ENCODE measurements around the gene SCYL3. TPM values are rescaled to one million over a fixed set of nuclear protein-coding genes. Genes with fewer than 3 reads are reported as not detected.

Gene SCYL3
- total and polyA plus RNA-seq, 2 donors (not counting 1 experiment from before 2014, with no cell fraction given), result 7.2 to 11.7 TPM

GRCh38 chr1:169925505-169926482 is 32.1 kb upstream of the SCYL3 start:
- no peaks in the 10 kb centered on the region for H3K4me1 ChIP-seq (ENCODE audit: control insufficient read depth, extremely low read depth, insufficient read depth, low read length)
- peak in 1 of 2 donors; percentile 23 for DNase-seq (ENCODE audit: low read depth in 2 of 2)
- H3K9ac ChIP-seq (ENCODE audit: insufficient read depth, low read length), result no peak overlapping the region
- H3K27ac ChIP-seq (ENCODE audit: insufficient read depth, low read length), result no peak overlapping the region
- H3K9me3 ChIP-seq (ENCODE audit: control insufficient read depth, insufficient read depth, low read depth, low read length), result no peaks in the 10 kb centered on the region
- H3K27me3 ChIP-seq (ENCODE audit: control insufficient read depth, insufficient read depth, low read length), result no peaks in the 10 kb centered on the region
- no peak overlapping the region for H3K4me3 ChIP-seq (replicated peaks in 1 of 4; ENCODE audit: control extremely low read depth in 1 of 4, insufficient read depth in 1 of 4, low read depth in 3 of 4, low read length in 4 of 4)
- no peaks in the 10 kb centered on the region for H3K79me2 ChIP-seq (ENCODE audit: control insufficient read depth, insufficient read depth, low read length)
- H2AFZ ChIP-seq (ENCODE audit: low read length), result no peak overlapping the region
- TF ChIP-seq EZH2 (IDR thresholded peaks at IDR 0.05; ENCODE audit: low read length, missing control alignments) (no peak), CTCF (conservative IDR thresholded peaks at IDR 0.05 in 1 of 2, IDR thresholded peaks at IDR 0.05 in 1 of 2; ENCODE audit: low read depth in 1 of 2, low read length in 2 of 2) (no peak)
- H3K36me3 ChIP-seq (ENCODE audit: control insufficient read depth, insufficient read depth, low read length), result no peaks in the 10 kb centered on the region
- no peak overlapping the region for H3K4me2 ChIP-seq (ENCODE audit: extremely low read depth, insufficient read depth, low read length)
- H4K20me1 ChIP-seq (ENCODE audit: control insufficient read depth, extremely low read depth, insufficient read depth, low read length), result no peaks in the 10 kb centered on the region

- H3K9me3 ChIP-seq (ENCODE audit: control insufficient read depth, insufficient read depth, low read depth, low read length), result no peaks in the 10 kb centered on the region
- no peaks in the 10 kb centered on the region for H4K20me1 ChIP-seq (ENCODE audit: control insufficient read depth, extremely low read depth, insufficient read depth, low read length)
- no peaks in the 10 kb centered on the region for H3K79me2 ChIP-seq (ENCODE audit: control insufficient read depth, insufficient read depth, low read length)
- no peak overlapping the region for H3K9ac ChIP-seq (ENCODE audit: insufficient read depth, low read length)
- no peak for TF ChIP-seq CTCF (conservative IDR thresholded peaks at IDR 0.05 in 1 of 2, IDR thresholded peaks at IDR 0.05 in 1 of 2; ENCODE audit: low read depth in 1 of 2, low read length in 2 of 2)
- TF ChIP-seq EZH2 (IDR thresholded peaks at IDR 0.05; ENCODE audit: low read length, missing control alignments), result no peak
- no peaks in the 10 kb centered on the region for H3K4me1 ChIP-seq (ENCODE audit: control insufficient read depth, extremely low read depth, insufficient read depth, low read length)
- H3K36me3 ChIP-seq (ENCODE audit: control insufficient read depth, insufficient read depth, low read length), result no peaks in the 10 kb centered on the region
- no peak overlapping the region for H3K4me2 ChIP-seq (ENCODE audit: extremely low read depth, insufficient read depth, low read length)
- no peak overlapping the region for H3K4me3 ChIP-seq (replicated peaks in 1 of 4; ENCODE audit: control extremely low read depth in 1 of 4, insufficient read depth in 1 of 4, low read depth in 3 of 4, low read length in 4 of 4)
- H3K27ac ChIP-seq (ENCODE audit: insufficient read depth, low read length), result no peak overlapping the region
- no peaks in the 10 kb centered on the region for H3K27me3 ChIP-seq (ENCODE audit: control insufficient read depth, insufficient read depth, low read length)
- DNase-seq (ENCODE audit: low read depth in 2 of 2), result no peak
- no peak overlapping the region for H2AFZ ChIP-seq (ENCODE audit: low read length)
These were observed 31.1 kb upstream of the SCYL3 start for GRCh38 chr1:169924829-169925228.

GRCh38 chr1:169924063-169924462 is 30.4 kb upstream of the SCYL3 start:
- Histone ChIP-seq H3K4me1 (ENCODE audit: control insufficient read depth, extremely low read depth, insufficient read depth, low read length) (no peaks in the 10 kb centered on the region), H3K27ac (ENCODE audit: insufficient read depth, low read length) (no peak overlapping the region), H2AFZ (ENCODE audit: low read length) (no peak overlapping the region), H4K20me1 (ENCODE audit: control insufficient read depth, extremely low read depth, insufficient read depth, low read length) (no peaks in the 10 kb centered on the region), H3K4me3 (replicated peaks in 1 of 4; ENCODE audit: control extremely low read depth in 1 of 4, insufficient read depth in 1 of 4, low read depth in 3 of 4, low read length in 4 of 4) (no peak overlapping the region), H3K4me2 (ENCODE audit: extremely low read depth, insufficient read depth, low read length) (no peak overlapping the region), H3K9ac (ENCODE audit: insufficient read depth, low read length) (no peak overlapping the region), H3K27me3 (ENCODE audit: control insufficient read depth, insufficient read depth, low read length) (no peaks in the 10 kb centered on the region), H3K9me3 (ENCODE audit: control insufficient read depth, insufficient read depth, low read depth, low read length) (no peaks in the 10 kb centered on the region), H3K36me3 (ENCODE audit: control insufficient read depth, insufficient read depth, low read length) (no peaks in the 10 kb centered on the region), H3K79me2 (ENCODE audit: control insufficient read depth, insufficient read depth, low read length) (no peaks in the 10 kb centered on the region)
- no peak for TF ChIP-seq EZH2 (IDR thresholded peaks at IDR 0.05; ENCODE audit: low read length, missing control alignments)
- no peak for TF ChIP-seq CTCF (conservative IDR thresholded peaks at IDR 0.05 in 1 of 2, IDR thresholded peaks at IDR 0.05 in 1 of 2; ENCODE audit: low read depth in 1 of 2, low read length in 2 of 2)
- no peak for DNase-seq (ENCODE audit: low read depth in 2 of 2)
